ENCODE results near the gene NADSYN1.
"Not testable (repeated sequence)": the region's sequence is repeated elsewhere in the genome, so short reads cannot be mapped to it uniquely, and the experiment has no call there.

Gene NADSYN1

DNA sequence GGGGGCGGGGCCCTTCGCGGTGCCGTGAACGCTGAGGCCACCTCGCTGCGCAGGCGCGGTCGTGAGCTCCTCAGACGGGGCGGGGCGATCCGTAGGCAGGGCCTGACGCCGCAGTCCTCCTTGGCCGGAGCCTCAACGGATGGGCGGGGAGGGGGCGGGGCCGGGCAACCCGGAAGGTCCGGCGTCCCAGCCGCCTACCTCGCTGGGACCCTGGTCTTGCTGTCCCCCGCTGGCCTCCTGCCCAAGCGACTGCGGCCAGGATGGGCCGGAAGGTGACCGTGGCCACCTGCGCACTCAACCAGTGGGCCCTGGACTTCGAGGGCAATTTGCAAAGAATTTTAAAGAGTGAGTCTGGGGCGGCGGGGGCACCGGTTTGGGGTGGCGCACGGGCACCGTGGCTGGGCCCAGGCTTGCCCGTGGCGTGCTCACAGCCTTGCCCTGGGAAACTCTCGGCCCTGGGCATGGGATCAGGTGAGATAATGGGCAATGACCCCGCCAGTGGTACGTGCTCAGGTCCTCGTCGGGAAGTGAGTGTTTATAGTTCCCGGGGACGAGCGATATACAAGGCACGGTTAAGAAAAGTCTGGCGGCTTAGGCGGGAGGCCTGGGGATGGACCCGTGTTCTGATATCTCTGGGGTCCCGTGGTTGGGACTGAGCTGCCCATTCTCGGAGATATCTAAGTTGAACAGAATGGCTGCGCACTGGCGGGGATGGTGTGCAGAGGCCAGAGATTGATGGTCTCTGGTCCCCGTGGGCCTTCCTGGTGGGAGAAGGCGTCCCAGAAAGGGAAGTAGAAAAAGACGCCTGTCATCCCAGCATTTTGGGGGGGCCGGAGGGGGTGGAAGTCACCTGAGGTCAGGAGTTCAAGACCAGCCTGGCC is at the start of gene NADSYN1:
TSS of gene NADSYN1 (plus strand) at position 167 of the 881 bp plus-strand sequence. CDS start at position 261, 94 bp downstream.
- peak; percentile 92 for DNase-seq (ENCODE audit: low read depth)

DNA sequence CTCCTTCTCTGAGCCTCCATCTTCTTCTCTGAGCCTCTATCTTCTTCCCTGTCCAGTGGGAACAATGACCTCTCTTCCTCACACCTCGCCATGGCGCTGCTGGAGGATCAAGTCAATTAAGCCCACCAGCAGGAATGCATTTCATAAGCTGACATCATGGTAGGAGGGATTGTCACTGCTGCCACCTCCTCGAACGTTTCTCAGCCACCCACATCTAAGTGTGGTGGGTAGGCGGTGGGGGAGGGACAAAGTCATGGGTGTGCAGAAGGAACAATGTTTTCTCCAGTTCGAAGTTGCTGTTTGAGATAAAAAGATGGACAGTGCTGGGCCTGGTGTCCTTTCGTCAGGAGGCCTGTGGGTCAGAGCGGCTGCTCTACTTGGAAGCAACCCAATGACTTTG is 48.8 kb upstream of the NADSYN1 start:
- no peak for DNase-seq (ENCODE audit: low read depth)

DNA sequence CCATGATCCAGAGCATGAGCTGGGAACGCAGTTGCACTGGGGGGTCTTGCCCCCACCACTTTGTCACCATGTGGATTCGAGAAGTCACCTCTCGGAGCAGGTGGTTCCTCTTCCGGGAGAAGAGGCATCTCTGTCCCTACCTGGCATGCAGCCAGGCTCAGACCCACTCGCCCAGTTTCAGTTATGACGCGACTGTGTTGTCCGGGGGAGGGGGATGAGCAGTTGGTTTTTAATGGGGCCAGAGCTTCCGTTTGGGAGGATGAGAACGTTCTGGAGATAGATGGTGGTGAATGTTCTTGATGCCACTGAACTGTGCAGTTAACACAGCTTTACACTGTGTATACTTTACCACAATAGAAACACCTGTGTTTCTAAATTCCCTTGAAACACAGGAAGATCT is 46.3 kb upstream of the NADSYN1 start:
- DNase-seq (ENCODE audit: low read depth) = no peak

GRCh38 chr11:71407356-71407755 is 45.6 kb upstream of the NADSYN1 start:
- no peak for DNase-seq (ENCODE audit: low read depth)

DNA sequence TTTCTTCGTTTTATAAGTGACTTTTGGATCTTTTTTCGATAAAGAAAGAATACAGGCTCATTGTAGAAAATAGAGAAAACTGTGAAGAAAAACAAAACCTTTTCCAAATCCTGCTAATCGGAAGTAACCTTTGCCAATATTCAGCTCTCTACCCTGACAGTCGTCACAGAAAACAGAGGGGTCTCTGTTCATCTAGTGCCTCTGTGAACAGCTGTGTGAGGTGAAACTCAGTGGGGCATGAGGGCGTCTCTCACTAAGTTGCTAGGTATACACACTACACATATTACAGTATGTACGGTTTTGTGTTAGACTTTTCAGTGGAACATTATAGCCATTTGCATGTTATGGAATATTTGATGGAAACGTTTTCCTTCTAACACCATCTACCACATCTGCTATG is 44.2 kb upstream of the NADSYN1 start:
- no peak for DNase-seq (ENCODE audit: low read depth)

DNA sequence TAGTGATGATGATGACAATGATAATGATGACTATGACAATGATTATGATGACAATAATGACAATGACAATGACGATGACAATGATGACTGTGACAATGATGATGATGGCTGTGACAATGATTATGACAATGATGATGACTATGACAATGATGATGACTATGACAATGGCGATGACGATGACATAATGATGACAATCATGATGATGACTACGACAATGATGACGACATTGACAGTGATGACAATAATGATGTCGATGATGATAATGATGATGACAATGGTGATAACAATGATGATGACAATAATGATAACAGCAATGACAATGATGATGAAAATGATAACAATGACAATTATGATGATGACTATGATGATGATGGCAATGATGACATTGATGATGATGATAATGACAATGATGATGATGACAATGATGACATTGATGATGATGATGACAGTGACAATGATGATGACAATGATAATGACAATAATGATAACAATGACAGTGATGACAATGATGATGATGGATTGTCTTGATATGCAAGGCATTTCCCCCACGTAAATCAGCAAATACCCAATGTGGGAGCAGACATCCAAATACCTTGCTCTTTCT is 42.5 kb upstream of the NADSYN1 start:
- DNase-seq (ENCODE audit: low read depth) = no peak

- DNase-seq (ENCODE audit: low read depth) = no peak
Observed at GRCh38 chr11:71414645-71415044, 38.4 kb upstream of the NADSYN1 start.

- no peak for DNase-seq (ENCODE audit: low read depth)
Observed at GRCh38 chr11:71418643-71419042, 34.4 kb upstream of the NADSYN1 start.

DNA sequence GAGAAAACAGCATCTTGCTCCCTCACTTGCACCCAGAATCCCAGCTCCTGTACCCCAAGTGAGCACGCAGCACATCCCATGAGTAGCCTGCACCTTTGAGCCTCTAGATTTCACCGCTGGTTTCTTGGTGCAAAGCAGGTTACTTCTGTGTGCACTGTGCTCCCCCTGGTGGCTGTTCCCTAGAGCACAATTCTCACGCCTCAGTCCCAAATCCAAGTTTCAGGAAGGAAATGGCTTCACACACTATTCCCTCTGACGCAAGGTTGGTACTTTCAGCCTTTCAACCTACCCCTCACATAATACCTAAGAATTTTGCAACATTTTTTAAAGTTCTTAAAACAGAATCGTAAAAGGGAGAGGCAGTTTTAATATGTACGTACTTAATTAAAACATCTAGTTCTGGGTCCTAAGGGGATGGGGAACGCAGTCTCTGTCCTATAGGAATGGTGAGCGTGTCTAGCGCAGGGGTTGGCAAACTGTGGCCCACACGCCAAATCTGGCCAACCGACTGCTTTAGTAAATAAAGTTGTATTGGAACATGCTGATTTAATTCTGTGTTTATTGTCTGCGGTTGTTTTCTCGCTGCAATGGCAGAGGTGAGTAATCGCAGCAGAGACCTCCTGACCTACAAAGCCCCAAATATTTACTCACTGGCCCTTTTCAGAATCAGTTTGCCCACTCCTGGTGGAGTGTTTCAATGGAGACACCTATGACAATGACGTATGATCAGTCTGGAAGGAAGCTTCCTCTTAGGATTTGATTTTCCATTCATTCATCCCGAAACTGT is 32.4 kb upstream of the NADSYN1 start:
- DNase-seq (ENCODE audit: low read depth) = peak; percentile 28

DNA sequence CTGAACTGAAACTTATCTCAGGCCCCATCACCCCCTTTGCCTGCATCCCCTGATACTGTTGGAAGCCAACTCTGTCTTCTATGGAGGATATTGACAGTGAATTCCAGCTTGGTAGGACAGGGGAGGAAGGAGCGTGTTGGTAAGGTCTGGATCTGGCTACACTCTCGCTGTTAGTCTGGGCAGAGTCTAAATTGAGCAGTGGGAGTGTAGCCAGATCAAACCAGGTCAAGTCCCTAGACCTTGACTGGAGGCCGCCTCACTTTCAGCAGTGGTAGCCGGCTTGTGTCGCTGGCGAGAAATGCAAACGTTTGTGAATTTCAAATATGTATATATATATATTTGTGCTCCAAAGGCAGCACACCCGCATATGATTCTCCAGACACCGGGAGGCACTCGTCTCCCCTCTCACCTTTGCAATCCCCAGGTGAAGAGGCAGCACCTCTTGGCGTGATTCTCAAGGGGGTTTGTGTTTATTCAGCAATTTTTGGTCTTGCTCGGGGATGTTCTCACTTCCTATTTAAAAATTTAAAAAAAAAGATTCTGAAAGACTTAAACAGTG is 31.5 kb upstream of the NADSYN1 start:
- no peak for DNase-seq (ENCODE audit: low read depth)

- not testable (repeated sequence) for DNase-seq (ENCODE audit: low read depth)
Observed at GRCh38 chr11:71422318-71422717, 30.7 kb upstream of the NADSYN1 start.

GRCh38 chr11:71423181-71423790 is 29.7 kb upstream of the NADSYN1 start:
- DNase-seq (ENCODE audit: low read depth) = no peak

- DNase-seq (ENCODE audit: low read depth) = no peak
Observed at GRCh38 chr11:71425409-71425808, 27.6 kb upstream of the NADSYN1 start.

- DNase-seq (ENCODE audit: low read depth) = no peak
Observed at GRCh38 chr11:71425860-71426259, 27.1 kb upstream of the NADSYN1 start.

GRCh38 chr11:71426413-71426812 is 26.6 kb upstream of the NADSYN1 start:
- DNase-seq (ENCODE audit: low read depth) = peak; percentile 20

GRCh38 chr11:71428861-71429435 is 24.1 kb upstream of the NADSYN1 start:
- peak; percentile 85 for DNase-seq (ENCODE audit: low read depth)

DNA sequence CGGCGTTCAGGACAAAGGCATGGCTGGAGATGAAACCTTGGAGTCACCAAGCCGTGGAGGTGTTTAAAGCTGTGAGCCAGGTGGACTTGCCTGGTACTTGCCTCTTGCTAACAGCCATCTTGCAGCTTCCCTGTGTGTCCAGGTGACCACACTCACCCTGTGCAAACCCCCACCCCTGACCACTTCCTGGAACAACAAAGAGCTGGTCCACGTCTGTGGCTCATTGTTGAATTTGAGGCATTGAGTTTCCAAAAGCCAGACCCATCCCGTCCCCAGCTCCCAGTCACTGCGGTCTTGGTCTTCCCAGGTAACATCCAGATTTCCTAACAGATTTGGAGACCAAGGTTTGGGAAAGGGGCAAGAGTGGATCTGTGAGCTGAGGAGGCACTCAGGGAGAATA is 23.3 kb upstream of the NADSYN1 start:
- DNase-seq (ENCODE audit: low read depth) = no peak

- DNase-seq (ENCODE audit: low read depth) = no peak
Observed at GRCh38 chr11:71430166-71430565, 22.8 kb upstream of the NADSYN1 start.

- DNase-seq (ENCODE audit: low read depth) = no peak
Observed at GRCh38 chr11:71431271-71431670, 21.7 kb upstream of the NADSYN1 start.

DNA sequence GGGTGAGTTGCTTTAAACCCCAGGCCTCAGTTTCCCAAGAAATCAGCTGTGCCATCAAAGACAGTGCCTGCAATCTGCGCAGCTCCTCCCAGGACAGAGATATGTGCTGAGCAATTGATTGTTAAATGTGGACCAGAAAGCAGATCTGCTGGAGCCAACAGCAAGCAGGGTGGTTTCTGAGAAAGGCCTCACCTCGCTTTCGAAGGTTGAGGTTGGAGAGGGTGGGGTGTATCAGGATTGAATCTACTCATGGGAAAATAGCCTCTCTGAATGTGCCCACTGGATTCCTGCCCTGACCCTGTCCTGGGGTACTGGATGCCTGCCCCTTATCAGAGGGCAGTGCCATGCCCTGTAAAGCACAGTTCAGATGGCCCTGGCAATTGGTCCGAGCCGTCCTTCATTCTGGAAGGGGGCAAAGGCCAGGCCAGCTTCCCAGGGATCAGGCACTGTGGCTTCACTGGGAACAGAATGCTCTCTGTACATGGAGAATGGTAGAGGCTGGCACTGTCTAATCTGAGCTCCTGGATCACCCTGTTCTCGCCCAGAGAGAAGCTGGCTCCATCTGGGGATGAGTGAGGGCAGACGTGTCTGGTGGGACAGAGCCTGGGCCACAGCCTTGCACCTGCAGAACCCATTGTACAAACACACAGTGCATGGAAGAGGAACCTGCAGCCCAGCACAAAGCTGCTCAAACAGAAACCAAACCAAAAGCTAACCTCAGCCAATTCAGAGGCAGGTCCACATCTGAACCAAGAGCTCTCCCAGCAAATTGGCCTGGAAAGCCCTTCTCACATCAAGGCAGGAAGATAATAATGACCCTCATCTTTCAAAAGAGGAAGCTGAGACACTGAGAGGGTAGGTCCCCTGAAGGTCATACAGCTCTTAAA is 20.0 kb upstream of the NADSYN1 start:
- no peak for DNase-seq (ENCODE audit: low read depth)

Measured in fibroblast of gingiva (primary cell).